Muscle of leg (tissue), 11 donors: ENCODE data around the gene DGKB. TPM values are rescaled to one million over a fixed set of nuclear protein-coding genes. Genes with fewer than 3 reads are reported as not detected.

Experiments used
- DNase-seq: peaks from one replicate; pipeline ENCODE4 v3.0.0; 2013
- H3K27ac ChIP-seq: one replicate; pipeline ENCODE4 v1.5.1; 2013; ENCODE audit warnings: mild to moderate bottlenecking, low read length, control low read depth
- H3K27me3 ChIP-seq: one replicate; pipeline ENCODE4 v1.6.1; 2013; ENCODE audit warnings: low read length; ENCODE audit not compliant: control insufficient read depth, insufficient read depth
- H3K36me3 ChIP-seq: one replicate; pipeline ENCODE4 v1.6.1; 2013; ENCODE audit warnings: low read length; ENCODE audit not compliant: control insufficient read depth, insufficient read depth
- H3K4me1 ChIP-seq: one replicate; pipeline ENCODE4 v1.6.1; 2013; ENCODE audit warnings: low read length; ENCODE audit not compliant: control insufficient read depth, insufficient read depth
- H3K4me3 ChIP-seq: one replicate; pipeline ENCODE4 v1.5.1; 2013; ENCODE audit warnings: low read length, control low read depth
- H3K9me3 ChIP-seq: replicated peaks from 2 replicates; pipeline ENCODE4 v1.6.1; 2013; ENCODE audit warnings: low read depth, low read length; ENCODE audit not compliant: control insufficient read depth
- WGBS: methylation state at CpG from one replicate; pipeline ENCODE4 v1.1.5; 2013; ENCODE audit warnings: missing lambda C conversion rate; ENCODE audit not compliant: insufficient coverage; 5-methylcytosine and 5-hydroxymethylcytosine counted together
- polyA plus RNA-seq, 8 donors: library from polyadenylated mRNA; unstranded; fragments of 120-200 nt; gene quantifications; one replicate each; pipeline versions ENCODE4 v1.2.1 to v1.2.3, GENCODE V29; 2013; ENCODE audit warnings: inconsistent platforms in 1 of 8, low replicate concordance in 1 of 8; ENCODE audit not compliant: insufficient read length in 8 of 8, insufficient read depth in 1 of 8
- total RNA-seq: library from RNA; stranded (reverse); fragments of 120-200 nt; gene quantifications from one replicate; pipeline ENCODE4 v1.2.4, GENCODE V29; 2013

DGKB gene
- total and polyA plus RNA-seq, 9 donors: 0.42 to 1.4 (median 0.85) TPM

DNA sequence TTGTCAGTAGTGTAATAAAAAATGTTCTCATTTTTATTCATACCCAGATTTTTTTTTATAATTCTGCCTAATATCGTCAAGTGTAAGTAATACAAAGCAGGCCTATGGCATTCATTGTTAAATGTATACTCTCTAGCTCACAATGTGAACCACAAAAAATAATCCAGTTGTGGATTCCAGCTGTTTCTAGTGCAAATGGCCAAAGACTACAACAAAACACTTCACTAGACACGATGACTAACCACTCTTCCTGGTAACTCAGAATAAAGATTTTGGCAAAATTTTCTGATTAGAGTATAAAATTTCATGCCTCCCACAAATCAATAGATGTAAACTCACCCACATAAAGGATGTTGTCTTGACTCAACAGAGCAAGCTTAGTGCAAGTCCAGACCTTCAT, 396.6 kb downstream of the DGKB start:
- peaks cover 8% of the 10 kb centered on the region for H3K9me3 ChIP-seq
- H3K27ac ChIP-seq: no peak overlapping the region
- no peak for DNase-seq
- H3K27me3 ChIP-seq: no peaks in the 10 kb centered on the region
- no CpG with 5 or more reads among the region's 2 CpGs for WGBS
- H3K4me3 ChIP-seq: no peak overlapping the region
- H3K4me1 ChIP-seq: peaks cover 4% of the 10 kb centered on the region
- H3K36me3 ChIP-seq: no peaks in the 10 kb centered on the region

DNA sequence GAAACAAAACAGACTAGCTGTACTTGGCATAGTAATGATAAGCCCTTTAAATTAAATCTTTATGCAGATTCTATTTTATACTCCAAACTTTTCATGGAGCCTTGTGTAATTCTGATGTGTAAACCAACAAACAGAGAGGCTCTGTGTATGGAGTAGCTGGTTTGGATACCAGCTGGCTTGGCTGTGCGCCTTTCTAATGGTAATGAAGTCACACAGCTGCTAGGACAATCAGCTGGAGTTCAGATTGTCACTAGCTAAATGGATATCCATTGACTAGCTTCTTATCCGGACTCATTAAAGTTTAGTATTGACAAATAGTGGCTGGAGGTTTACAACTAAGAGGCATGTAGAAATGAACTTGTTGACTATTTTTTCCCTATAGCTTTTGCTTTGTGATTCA, 398.4 kb downstream of the DGKB start:
- no peaks in the 10 kb centered on the region for H3K27me3 ChIP-seq
- WGBS: 60% methylated on average over 1 of the region's 2 CpGs
- DNase-seq: peak; percentile 77
- no peaks in the 10 kb centered on the region for H3K36me3 ChIP-seq
- H3K9me3 ChIP-seq: no peaks in the 10 kb centered on the region
- no peak overlapping the region for H3K4me3 ChIP-seq
- H3K27ac ChIP-seq: no peak overlapping the region
- peaks cover 4% of the 10 kb centered on the region for H3K4me1 ChIP-seq

DNA sequence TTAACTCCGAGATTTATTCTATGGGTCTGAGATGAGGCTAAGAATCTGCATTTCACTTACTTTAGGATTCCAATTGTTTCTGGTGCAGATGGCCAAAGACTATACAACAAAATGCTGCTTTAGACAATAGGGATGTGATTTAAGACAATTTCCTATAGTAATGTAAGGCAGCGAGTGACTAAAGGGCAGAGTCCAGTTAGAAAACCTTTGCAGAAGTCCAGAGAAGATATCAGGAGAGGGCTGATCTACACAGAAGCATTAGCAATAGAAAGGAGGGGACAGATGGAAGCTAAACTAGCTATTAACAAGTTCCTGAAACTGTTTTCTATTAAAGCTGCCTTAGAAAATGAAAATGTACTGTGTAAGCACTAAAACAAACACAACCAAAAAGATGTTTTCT, 398.9 kb downstream of the DGKB start:
- WGBS: 83% methylated on average over 1 of the region's 2 CpGs
- no peak overlapping the region for H3K27ac ChIP-seq

DNA sequence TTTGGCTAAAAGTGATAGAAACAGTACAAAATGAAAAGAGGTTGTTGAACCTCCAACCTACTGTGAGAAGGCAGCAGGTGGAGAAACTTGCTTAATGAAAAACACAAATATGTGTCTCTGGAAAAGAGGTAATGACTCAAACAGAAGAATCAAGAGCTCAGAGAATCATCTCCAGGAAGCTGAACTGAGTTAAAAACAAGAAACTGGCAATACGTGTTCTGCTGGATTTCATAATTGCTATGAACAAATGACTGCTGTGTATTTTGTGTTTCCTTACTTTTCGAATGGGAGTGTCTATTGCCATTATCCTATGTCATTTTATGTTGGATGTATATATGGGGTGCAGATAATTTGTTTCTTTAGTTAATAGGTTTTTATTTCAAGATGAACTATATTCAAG, 401.1 kb downstream of the DGKB start:
- DNase-seq: no peak
- Histone ChIP-seq H3K4me1 (peaks cover 2% of the 10 kb centered on the region), H3K27me3 (no peaks in the 10 kb centered on the region), H3K9me3 (no peaks in the 10 kb centered on the region), H3K27ac (no peak overlapping the region), H3K36me3 (no peaks in the 10 kb centered on the region), H3K4me3 (no peak overlapping the region)
- WGBS: no CpG with 5 or more reads among the region's 2 CpGs

More for the DNA sequence above, 398.9 kb downstream of the DGKB start:
- Histone ChIP-seq H3K27me3 (no peaks in the 10 kb centered on the region), H3K4me1 (peaks cover 4% of the 10 kb centered on the region), H3K36me3 (no peaks in the 10 kb centered on the region), H3K4me3 (no peak overlapping the region), H3K9me3 (no peaks in the 10 kb centered on the region)
- DNase-seq: no peak

DNA sequence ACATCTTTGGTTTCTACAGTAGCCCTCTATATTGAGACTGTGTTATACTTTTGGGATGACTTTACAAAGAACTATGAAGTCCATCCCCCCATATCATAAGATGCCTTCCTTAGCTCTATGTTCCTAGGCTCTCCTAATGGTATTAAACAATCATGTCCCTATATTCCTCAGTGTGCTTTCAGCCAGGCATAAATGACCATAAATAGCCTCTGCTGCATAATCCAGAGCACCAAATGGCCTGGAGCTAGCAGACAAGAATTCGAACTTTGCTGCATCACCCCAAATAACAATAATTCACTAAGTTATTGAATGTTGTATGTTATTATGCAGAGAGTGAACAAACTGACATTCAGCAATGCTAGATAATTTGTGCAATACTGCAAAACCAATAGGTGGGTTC, 405.2 kb downstream of the DGKB start:
- no peaks in the 10 kb centered on the region for H3K36me3 ChIP-seq
- DNase-seq: no peak
- no peaks in the 10 kb centered on the region for H3K9me3 ChIP-seq
- H3K27ac ChIP-seq: no peak overlapping the region
- no peak overlapping the region for H3K4me3 ChIP-seq
- no peaks in the 10 kb centered on the region for H3K27me3 ChIP-seq
- H3K4me1 ChIP-seq: no peaks in the 10 kb centered on the region
- WGBS: no CpG with 5 or more reads among the region's 1 CpG

DNA sequence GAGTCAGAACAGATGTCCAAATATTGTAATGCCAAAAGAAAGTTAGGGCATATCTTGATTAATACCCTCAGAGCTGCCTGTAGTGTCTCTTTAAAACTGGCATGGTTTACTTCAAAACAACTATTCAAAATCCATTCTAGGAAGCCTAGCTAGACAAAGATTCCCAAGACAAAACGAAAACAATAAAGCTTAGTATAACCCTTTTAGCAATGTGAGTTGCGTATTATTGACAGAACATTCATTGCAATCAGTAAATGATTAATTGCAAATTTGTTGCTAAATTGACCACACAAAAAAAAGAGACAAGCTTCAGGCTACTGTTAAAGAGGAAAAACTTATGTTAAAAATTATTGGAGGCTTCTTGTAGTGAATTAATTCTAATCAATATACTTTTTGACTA, 406.9 kb downstream of the DGKB start:
- H3K9me3 ChIP-seq: no peaks in the 10 kb centered on the region
- no peaks in the 10 kb centered on the region for H3K36me3 ChIP-seq
- H3K4me1 ChIP-seq: no peaks in the 10 kb centered on the region
- H3K4me3 ChIP-seq: no peak overlapping the region
- H3K27ac ChIP-seq: no peak overlapping the region
- no CpG with 5 or more reads among the region's 2 CpGs for WGBS
- DNase-seq: no peak
- H3K27me3 ChIP-seq: no peaks in the 10 kb centered on the region

DNA sequence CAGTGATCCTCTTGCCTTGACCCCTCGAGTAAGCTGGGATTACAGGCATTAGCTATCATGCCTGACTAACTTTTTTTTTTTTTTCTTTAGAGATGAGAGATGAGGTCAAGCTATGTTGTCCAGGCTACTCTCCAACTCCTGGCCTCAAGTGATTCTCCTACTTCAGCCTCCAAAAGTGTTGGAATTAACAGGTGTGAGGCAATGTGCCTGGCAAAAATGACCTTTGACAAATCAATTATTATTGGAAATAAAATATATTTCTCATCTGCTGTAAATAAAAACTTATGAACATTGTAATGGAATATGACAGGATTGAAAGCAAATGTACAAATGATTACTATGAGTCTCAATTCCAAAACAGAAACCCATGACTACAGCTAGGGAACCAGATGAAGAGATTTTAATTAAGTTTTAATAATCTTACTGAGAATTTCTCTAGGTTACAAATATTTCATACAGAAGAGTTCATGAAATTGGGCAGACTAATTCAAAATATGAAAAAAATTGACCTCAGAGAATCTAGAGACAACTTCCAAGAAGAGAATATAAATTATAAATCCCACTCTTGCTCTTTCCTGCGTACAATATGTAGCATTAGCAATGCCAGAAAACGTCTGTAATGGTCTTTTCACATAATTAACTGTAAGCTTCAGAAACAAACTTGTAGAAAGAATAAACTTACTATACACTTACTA, 414.7 kb downstream of the DGKB start:
- H3K9me3 ChIP-seq: no peaks in the 10 kb centered on the region
- DNase-seq: peak; percentile 81
- H3K4me1 ChIP-seq: no peaks in the 10 kb centered on the region
- no peak overlapping the region for H3K27ac ChIP-seq
- WGBS: no CpG with 5 or more reads among the region's 3 CpGs
- no peaks in the 10 kb centered on the region for H3K27me3 ChIP-seq
- H3K4me3 ChIP-seq: no peak overlapping the region
- H3K36me3 ChIP-seq: no peaks in the 10 kb centered on the region

DNA sequence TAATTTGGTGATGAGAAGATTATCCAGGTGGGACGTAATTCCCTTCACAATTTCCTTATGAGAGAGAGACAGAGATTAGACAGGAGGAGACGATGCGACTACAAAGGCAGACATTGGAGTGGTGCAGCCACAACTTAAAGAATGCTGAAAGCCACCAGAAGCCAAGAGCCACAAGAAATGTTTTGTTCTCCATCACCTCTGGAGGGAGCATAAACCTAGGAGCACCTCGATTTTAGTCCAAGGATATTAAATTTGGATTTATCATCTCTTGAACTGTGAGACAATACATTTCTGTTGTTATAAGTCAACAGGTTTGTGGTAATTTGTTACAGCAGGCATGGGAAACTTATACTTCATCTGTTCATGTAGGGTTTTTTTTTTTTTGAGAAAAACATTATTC, 418.9 kb downstream of the DGKB start:
- H3K27me3 ChIP-seq: no peaks in the 10 kb centered on the region
- DNase-seq: no peak
- no CpG with 5 or more reads among the region's 4 CpGs for WGBS
- no peaks in the 10 kb centered on the region for H3K4me1 ChIP-seq
- no peaks in the 10 kb centered on the region for H3K36me3 ChIP-seq
- no peak overlapping the region for H3K4me3 ChIP-seq
- H3K27ac ChIP-seq: no peak overlapping the region
- H3K9me3 ChIP-seq: no peaks in the 10 kb centered on the region

DNA sequence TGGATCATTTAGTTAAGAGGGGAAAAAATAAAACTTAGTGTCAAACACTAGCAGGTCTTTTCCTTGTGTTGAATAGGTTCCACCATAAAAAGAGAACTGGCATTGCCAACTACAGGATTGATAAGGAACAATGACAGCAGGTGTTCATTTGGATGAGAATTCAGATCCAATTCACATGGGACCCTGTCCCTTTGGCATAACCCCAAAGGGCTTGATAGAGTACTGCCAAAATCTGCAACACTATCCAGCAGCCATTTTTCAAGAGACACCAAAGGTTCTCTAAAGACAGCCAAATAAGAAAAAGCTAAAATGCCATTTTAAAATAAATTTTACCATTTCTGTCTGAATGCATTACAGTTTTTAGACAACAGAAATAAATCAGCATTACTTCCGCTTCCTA, 422.3 kb downstream of the DGKB start:
- no peak for DNase-seq
- Histone ChIP-seq H3K4me1 (no peaks in the 10 kb centered on the region), H3K27ac (no peak overlapping the region), H3K4me3 (no peak overlapping the region), H3K9me3 (no peaks in the 10 kb centered on the region), H3K27me3 (no peaks in the 10 kb centered on the region), H3K36me3 (no peaks in the 10 kb centered on the region)
- WGBS: no CpG with 5 or more reads among the region's 1 CpG

DNA sequence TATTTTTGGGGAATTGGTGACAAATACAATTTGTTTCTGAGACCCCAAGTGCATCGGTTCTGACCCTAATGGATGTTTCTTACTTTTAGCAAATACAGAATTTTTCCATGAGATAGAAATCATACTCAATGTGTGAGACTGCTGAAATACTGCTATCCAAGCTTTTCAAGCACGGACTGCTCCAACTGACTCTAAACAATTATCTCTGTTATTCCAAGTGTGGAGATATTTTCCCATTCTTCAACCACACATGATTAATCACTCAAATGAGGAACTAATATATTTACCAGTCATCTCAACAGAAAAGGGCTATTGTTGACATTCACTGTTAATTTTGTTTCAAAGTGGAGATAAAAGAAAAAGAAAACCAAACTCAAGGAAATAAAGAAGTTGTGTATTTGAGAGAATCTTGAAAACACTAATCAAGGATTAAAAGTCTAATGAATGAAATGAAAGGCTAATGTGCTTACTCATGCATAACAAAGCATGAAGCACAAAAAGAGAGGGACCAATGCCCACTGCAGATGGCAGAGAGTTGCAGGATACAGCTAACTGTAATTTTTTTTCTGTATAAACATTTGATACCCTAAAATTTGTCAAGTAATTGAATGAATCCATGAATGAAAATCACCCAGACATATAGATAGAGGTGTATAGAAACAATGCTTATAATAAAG, 423.6 kb downstream of the DGKB start:
- no peak overlapping the region for H3K27ac ChIP-seq
- WGBS: no CpG with 5 or more reads among the region's 2 CpGs

More for the DNA sequence above, 423.6 kb downstream of the DGKB start:
- H3K4me3 ChIP-seq: no peak overlapping the region
- DNase-seq: no peak
- H3K27me3 ChIP-seq: no peaks in the 10 kb centered on the region
- no peaks in the 10 kb centered on the region for H3K9me3 ChIP-seq
- no peaks in the 10 kb centered on the region for H3K36me3 ChIP-seq
- H3K4me1 ChIP-seq: no peaks in the 10 kb centered on the region
